Measurements from ENCODE around the gene STK32C.
"Not testable (repeated sequence)": the region's sequence is repeated elsewhere in the genome, so short reads cannot be mapped to it uniquely, and the experiment has no call there.

GRCh38 chr10:132267916-132268315, 39.8 kb downstream of the STK32C start:
- not testable (repeated sequence) for TF ChIP-seq CTCF (IDR thresholded peaks at IDR 0.05; ENCODE audit: insufficient read depth, low read depth, low read length); EZH2 (IDR thresholded peaks at IDR 0.05; ENCODE audit: insufficient read depth, low read length)
